A549 (cell line): ENCODE measurements around the gene PTPRN2. TPM values are rescaled to one million over a fixed set of nuclear protein-coding genes. Genes with fewer than 3 reads are reported as not detected.

Experiments used
- ATAC-seq, 2 experiments: fragments of 200-7000 bp in 1 of 2; fragments of >200 bp in 1 of 2; cut with Nextera tagmentation in 1 of 2; cut with Tn5 transposase in 1 of 2; 3 replicates each; pipeline versions ENCODE4 v1.8.0 to v1.9.1; 2018 to 2020; ENCODE audit warnings: mild to moderate bottlenecking in 1 of 2, moderate library complexity in 1 of 2
- CTCF ChIA-PET: fragments of 300-600 bp; sonication (Branson Sonifier 250); formaldehyde crosslinking; extraction: SDS; loops from one replicate; lab custom pipeline; 2021; ENCODE audit warnings: antibody characterized with exemption, inconsistent platforms; lab: Yijun Ruan, JAX
- POLR2A ChIA-PET: fragments of 350-600 bp; formaldehyde crosslinking; extraction: SDS; loops from one replicate; lab custom pipeline; 2021; ENCODE audit warnings: antibody characterized with exemption, inconsistent platforms; lab: Yijun Ruan, JAX
- DNase-seq, 2 experiments: peaks; one replicate each; pipeline versions ENCODE4 v3.0.0 to v3.0.0-alpha.2; 2011 to 2016; ENCODE audit warnings: low read depth in 1 of 2, low spot score in 1 of 2
- FAIRE-seq: peaks from 2 replicates; lab custom pipeline; 2011; peaks lifted over from hg19 to GRCh38; lab: Jason Lieb, UNC
- H3K27ac ChIP-seq, 2 experiments: fragments of >200 bp; sonication (Bioruptor Twin); formaldehyde crosslinking; 3 replicates each; pipeline ENCODE4 v1.5.1; 2016 to 2017
- H3K4me1 ChIP-seq: fragments of >200 bp; sonication (Bioruptor Twin); formaldehyde crosslinking; 3 replicates; pipeline ENCODE4 v1.6.1; 2016
- H3K4me2 ChIP-seq: fragments of >200 bp; sonication (Bioruptor Twin); formaldehyde crosslinking; 3 replicates; pipeline ENCODE4 v1.6.1; 2016
- H3K4me3 ChIP-seq: fragments of >200 bp; sonication (Bioruptor Twin); formaldehyde crosslinking; 3 replicates; pipeline ENCODE4 v1.5.1; 2016
- H3K9me3 ChIP-seq: fragments of >200 bp; sonication (Bioruptor Twin); formaldehyde crosslinking; 3 replicates; pipeline ENCODE4 v1.6.1; 2016
- CEBPB ChIP-seq, 2 experiments: fragments of >200 bp in 1 of 2; sonication (Bioruptor Twin) in 1 of 2; formaldehyde crosslinking in 1 of 2; IDR thresholded peaks; 2 replicates each; pipeline ENCODE4 v1.6.1; 2012 to 2016
- EHF ChIP-seq: fragments of 250-450 bp; sonication (Bioruptor Pico); IDR thresholded peaks from 2 replicates; pipeline ENCODE4 v1.5.0; 2020; ENCODE audit warnings: mild to moderate bottlenecking
- EP300 ChIP-seq, 2 experiments: fragments of >200 bp; sonication (Bioruptor Twin); formaldehyde crosslinking; IDR thresholded peaks; 2 replicates in 1 of 2; 3 replicates in 1 of 2; pipeline ENCODE4 v1.6.1; 2016 to 2017
- FOSB ChIP-seq: fragments of 250-450 bp; sonication (Bioruptor Pico); IDR thresholded peaks from 2 replicates; pipeline ENCODE4 v1.5.0; 2020; ENCODE audit warnings: mild to moderate bottlenecking, moderate library complexity
- HEYL ChIP-seq: fragments of 250-450 bp; sonication (Bioruptor Pico); IDR thresholded peaks from 2 replicates; pipeline ENCODE4 v1.8.0; 2021; ENCODE audit warnings: mild to moderate bottlenecking, moderate library complexity
- HOXA7 ChIP-seq: fragments of 250-450 bp; sonication (Bioruptor Pico); IDR thresholded peaks from 2 replicates; pipeline ENCODE4 v1.5.0; 2020; ENCODE audit warnings: mild to moderate bottlenecking, moderate library complexity
- HOXB13 ChIP-seq: fragments of 250-450 bp; sonication (Bioruptor Pico); IDR thresholded peaks from 2 replicates; pipeline ENCODE4 v1.5.0; 2020; ENCODE audit warnings: low read depth, mild to moderate bottlenecking, moderate library complexity
- JUNB ChIP-seq: fragments of >200 bp; sonication (Bioruptor Twin); formaldehyde crosslinking; IDR thresholded peaks from 2 replicates; pipeline ENCODE4 v1.6.1; 2016
- KDM1A ChIP-seq: fragments of 200-600 bp; sonication (generic); IDR thresholded peaks from 2 replicates; pipeline ENCODE4 v1.6.1; 2016; ENCODE audit warnings: low read depth, mild to moderate bottlenecking
- NR3C1 ChIP-seq: fragments of >200 bp; sonication (Bioruptor Twin); formaldehyde crosslinking; IDR thresholded peaks from 3 replicates; pipeline ENCODE4 v1.6.1; 2017
- PHF8 ChIP-seq: fragments of 200-600 bp; sonication (generic); IDR thresholded peaks from 2 replicates; pipeline ENCODE4 v1.6.1; 2016; ENCODE audit warnings: low read depth, mild to moderate bottlenecking, antibody characterized with exemption, moderate library complexity, borderline replicate concordance
- POLR2A ChIP-seq: IDR thresholded peaks from 2 replicates; pipeline ENCODE4 v1.6.1; 2012; ENCODE audit warnings: mild to moderate bottlenecking, low read length
- RCOR1 ChIP-seq: fragments of 150-350 bp; IDR thresholded peaks from 2 replicates; pipeline ENCODE4 v1.6.1; 2014; ENCODE audit warnings: antibody characterized with exemption, low read length, low read depth
- RNF2 ChIP-seq: fragments of 200-600 bp; sonication (generic); IDR thresholded peaks from 2 replicates; pipeline ENCODE4 v1.6.1; 2016; ENCODE audit warnings: low read depth, mild to moderate bottlenecking, antibody characterized with exemption, moderate library complexity, borderline replicate concordance
- SMC3 ChIP-seq: fragments of >200 bp; sonication (Bioruptor Twin); formaldehyde crosslinking; IDR thresholded peaks from 3 replicates; pipeline ENCODE4 v1.6.1; 2018; ENCODE audit warnings: inconsistent platforms
- SREBF2 ChIP-seq: fragments of 450-650 bp; IDR thresholded peaks from 2 replicates; pipeline ENCODE4 v1.6.1; 2014; ENCODE audit warnings: mild to moderate bottlenecking, moderate library complexity
- ZC3H11A ChIP-seq: fragments of 450-650 bp; IDR thresholded peaks from 2 replicates; pipeline ENCODE4 v1.6.1; 2014; ENCODE audit warnings: antibody characterized with exemption, mild to moderate bottlenecking
- ZNF302 ChIP-seq: fragments of 250-450 bp; sonication (Bioruptor Pico); IDR thresholded peaks from 2 replicates; pipeline ENCODE4 v1.9.0; 2021; ENCODE audit warnings: inconsistent platforms, mild to moderate bottlenecking, moderate library complexity
- ZSCAN20 ChIP-seq: fragments of 250-450 bp; sonication (Bioruptor Pico); IDR thresholded peaks from 2 replicates; pipeline ENCODE4 v1.8.0; 2022; ENCODE audit warnings: mild to moderate bottlenecking, moderate library complexity
- WGBS: methylation state at CpG from one replicate; pipeline ENCODE4 v1.1.6; 2017; ENCODE audit errors: missing lambda C conversion rate; 5-methylcytosine and 5-hydroxymethylcytosine counted together
- polyA plus RNA-seq, 4 experiments: library from polyadenylated mRNA; depleted of rRNA in 3 of 4; stranded (reverse); fragments of >200 nt; fragmentation: RNase III in 1 of 4; extraction: RNeasy Plus Mini Kit Qiagen cat#74134 plus additional on column Dnase treatment in 1 of 4; gene quantifications; 2 replicates in 3 of 4; 3 replicates in 1 of 4; pipeline ENCODE4 v1.2.3, GENCODE V29; 2011 to 2017
- TF ChIP-seq, protein P1 (sequence below): IDR thresholded peaks from 2 replicates; pipeline ENCODE4 v1.6.1; 2012
- TF ChIP-seq, protein P2 (sequence below): fragments of 200-600 bp; sonication (generic); IDR thresholded peaks from 2 replicates; pipeline ENCODE4 v1.6.1; 2016; ENCODE audit warnings: antibody characterized with exemption, mild to moderate bottlenecking, moderate library complexity
- TF ChIP-seq, protein P3 (sequence below): fragments of 150-350 bp; IDR thresholded peaks from 2 replicates; pipeline ENCODE4 v1.6.1; 2014; ENCODE audit warnings: low read depth, mild to moderate bottlenecking, low read length
- TF ChIP-seq, protein P4 (sequence below): fragments of 450-650 bp; IDR thresholded peaks from 2 replicates; pipeline ENCODE4 v1.6.1; 2014; ENCODE audit warnings: antibody characterized with exemption

PTPRN2 gene
- polyA plus RNA-seq, 2 of the 4 experiments (the other 2 are of a cell fraction), result 0.41 to 1.2 TPM

DNA sequence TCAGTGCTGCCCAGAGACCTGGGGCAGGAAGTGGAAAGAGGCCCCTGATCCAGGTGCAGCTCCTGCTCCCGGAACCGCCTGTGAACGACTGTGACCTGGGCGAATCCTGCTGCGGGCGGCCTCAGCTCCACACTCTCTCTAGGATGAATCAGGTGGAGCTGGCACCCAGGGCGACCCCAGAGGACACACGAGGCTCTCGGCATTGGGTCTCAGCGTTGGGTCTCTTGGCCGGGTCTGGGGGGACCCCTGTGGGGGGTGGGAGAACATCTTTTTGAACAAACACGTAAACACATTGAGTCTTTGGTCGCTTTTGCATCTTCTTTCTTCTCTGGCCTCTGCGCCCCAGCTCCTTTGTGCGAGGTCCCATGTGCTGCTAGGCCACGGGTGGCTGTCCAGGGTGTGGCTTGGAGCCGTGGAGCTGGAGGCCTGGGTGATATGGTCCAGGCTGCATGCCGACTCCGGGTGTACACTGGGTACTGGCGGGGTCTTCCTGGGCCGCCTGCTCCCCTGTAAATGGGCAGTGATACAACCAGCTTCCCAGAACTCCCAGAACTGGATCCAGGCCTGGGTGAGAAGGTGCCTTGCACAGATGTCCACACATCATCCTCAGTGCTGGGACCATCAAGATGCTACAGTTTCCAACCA is 815.0 kb downstream of the PTPRN2 start:
- Histone ChIP-seq H3K9me3 (peaks cover 15% of the 10 kb centered on the region; the same call in 1 of the 3 replicates), H3K4me3 (no peak overlapping the region), H3K4me2 (no peak overlapping the region), H3K27ac (no peak overlapping the region), H3K4me1 (no peaks in the 10 kb centered on the region)
- no peak for ATAC-seq
- ChIA-PET CTCF (no interaction called here), POLR2A (no interaction called here)
- 26% methylated on average over 14 of the region's 21 CpGs for WGBS
- TF ChIP-seq, protein P1, sequence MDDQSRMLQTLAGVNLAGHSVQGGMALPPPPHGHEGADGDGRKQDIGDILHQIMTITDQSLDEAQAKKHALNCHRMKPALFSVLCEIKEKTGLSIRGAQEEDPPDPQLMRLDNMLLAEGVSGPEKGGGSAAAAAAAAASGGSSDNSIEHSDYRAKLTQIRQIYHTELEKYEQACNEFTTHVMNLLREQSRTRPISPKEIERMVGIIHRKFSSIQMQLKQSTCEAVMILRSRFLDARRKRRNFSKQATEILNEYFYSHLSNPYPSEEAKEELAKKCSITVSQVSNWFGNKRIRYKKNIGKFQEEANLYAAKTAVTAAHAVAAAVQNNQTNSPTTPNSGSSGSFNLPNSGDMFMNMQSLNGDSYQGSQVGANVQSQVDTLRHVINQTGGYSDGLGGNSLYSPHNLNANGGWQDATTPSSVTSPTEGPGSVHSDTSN, result no peak
- TF ChIP-seq ZC3H11A (no peak), KDM1A (no peak), SREBF2 (no peak), HEYL (CRISPR knock-in tag) (no peak), JUNB (no peak), HOXA7 (CRISPR knock-in tag) (no peak), PHF8 (no peak)
- TF ChIP-seq, protein P2, sequence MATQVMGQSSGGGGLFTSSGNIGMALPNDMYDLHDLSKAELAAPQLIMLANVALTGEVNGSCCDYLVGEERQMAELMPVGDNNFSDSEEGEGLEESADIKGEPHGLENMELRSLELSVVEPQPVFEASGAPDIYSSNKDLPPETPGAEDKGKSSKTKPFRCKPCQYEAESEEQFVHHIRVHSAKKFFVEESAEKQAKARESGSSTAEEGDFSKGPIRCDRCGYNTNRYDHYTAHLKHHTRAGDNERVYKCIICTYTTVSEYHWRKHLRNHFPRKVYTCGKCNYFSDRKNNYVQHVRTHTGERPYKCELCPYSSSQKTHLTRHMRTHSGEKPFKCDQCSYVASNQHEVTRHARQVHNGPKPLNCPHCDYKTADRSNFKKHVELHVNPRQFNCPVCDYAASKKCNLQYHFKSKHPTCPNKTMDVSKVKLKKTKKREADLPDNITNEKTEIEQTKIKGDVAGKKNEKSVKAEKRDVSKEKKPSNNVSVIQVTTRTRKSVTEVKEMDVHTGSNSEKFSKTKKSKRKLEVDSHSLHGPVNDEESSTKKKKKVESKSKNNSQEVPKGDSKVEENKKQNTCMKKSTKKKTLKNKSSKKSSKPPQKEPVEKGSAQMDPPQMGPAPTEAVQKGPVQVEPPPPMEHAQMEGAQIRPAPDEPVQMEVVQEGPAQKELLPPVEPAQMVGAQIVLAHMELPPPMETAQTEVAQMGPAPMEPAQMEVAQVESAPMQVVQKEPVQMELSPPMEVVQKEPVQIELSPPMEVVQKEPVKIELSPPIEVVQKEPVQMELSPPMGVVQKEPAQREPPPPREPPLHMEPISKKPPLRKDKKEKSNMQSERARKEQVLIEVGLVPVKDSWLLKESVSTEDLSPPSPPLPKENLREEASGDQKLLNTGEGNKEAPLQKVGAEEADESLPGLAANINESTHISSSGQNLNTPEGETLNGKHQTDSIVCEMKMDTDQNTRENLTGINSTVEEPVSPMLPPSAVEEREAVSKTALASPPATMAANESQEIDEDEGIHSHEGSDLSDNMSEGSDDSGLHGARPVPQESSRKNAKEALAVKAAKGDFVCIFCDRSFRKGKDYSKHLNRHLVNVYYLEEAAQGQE, result no peak
- TF ChIP-seq, all 56 proteins: peak for 0
- FAIRE-seq (no peak), DNase-seq (no peak)

DNA sequence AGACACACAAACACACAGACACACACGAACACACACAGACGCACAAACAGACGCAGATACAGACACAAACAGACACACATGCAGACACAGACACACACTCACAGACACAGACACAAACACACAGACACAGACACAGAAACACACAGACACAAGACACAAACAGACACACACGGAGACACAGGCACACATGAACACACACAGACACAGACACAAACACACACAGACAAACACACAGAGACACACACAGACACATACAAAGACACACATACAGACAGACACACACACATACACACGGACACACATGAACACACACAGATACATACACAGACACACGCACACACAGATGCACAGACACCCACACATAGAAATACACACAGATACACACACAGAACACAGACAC is 815.9 kb downstream of the PTPRN2 start:
- TF ChIP-seq POLR2A, result no peak
- TF ChIP-seq EHF, result no peak
- TF ChIP-seq RNF2, result no peak
- no peak for TF ChIP-seq KDM1A
- no peak for TF ChIP-seq SMC3
- TF ChIP-seq, protein P3, sequence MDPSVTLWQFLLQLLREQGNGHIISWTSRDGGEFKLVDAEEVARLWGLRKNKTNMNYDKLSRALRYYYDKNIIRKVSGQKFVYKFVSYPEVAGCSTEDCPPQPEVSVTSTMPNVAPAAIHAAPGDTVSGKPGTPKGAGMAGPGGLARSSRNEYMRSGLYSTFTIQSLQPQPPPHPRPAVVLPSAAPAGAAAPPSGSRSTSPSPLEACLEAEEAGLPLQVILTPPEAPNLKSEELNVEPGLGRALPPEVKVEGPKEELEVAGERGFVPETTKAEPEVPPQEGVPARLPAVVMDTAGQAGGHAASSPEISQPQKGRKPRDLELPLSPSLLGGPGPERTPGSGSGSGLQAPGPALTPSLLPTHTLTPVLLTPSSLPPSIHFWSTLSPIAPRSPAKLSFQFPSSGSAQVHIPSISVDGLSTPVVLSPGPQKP, result no peak
- TF ChIP-seq FOSB (CRISPR knock-in tag), result no peak
- no peak for TF ChIP-seq HOXA7 (CRISPR knock-in tag)
- TF ChIP-seq HOXB13 (CRISPR knock-in tag), result no peak
- no peak for TF ChIP-seq RCOR1
- no peak for TF ChIP-seq CEBPB (IDR thresholded peaks at IDR 0.05)
- TF ChIP-seq, protein P4, sequence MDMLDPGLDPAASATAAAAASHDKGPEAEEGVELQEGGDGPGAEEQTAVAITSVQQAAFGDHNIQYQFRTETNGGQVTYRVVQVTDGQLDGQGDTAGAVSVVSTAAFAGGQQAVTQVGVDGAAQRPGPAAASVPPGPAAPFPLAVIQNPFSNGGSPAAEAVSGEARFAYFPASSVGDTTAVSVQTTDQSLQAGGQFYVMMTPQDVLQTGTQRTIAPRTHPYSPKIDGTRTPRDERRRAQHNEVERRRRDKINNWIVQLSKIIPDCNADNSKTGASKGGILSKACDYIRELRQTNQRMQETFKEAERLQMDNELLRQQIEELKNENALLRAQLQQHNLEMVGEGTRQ, result no peak
- TF ChIP-seq EP300 (IDR thresholded peaks at IDR 0.05), result no peak
- TF ChIP-seq ZNF302 (CRISPR knock-in tag), result no peak
- no peak for TF ChIP-seq NR3C1
- TF ChIP-seq ZSCAN20, result no peak
- no peak overlapping the region for H3K4me2 ChIP-seq
- ChIA-PET CTCF (no interaction called here), POLR2A (no interaction called here)
- no peaks in the 10 kb centered on the region for H3K4me1 ChIP-seq
- no peak for FAIRE-seq
- no peak for ATAC-seq
- 65% methylated on average over 6 of the region's 6 CpGs for WGBS
- no peak overlapping the region for H3K4me3 ChIP-seq
- DNase-seq, result no peak
- H3K9me3 ChIP-seq, result peaks cover 15% of the 10 kb centered on the region; the same call in 1 of the 3 replicates
- no peak overlapping the region for H3K27ac ChIP-seq
